GM12878 (cell line): Measurements from ENCODE around the gene ZDHHC18. TPM values are rescaled to one million over a fixed set of nuclear protein-coding genes. Genes with fewer than 3 reads are reported as not detected.

Experiments
- ASH2L ChIP-seq: fragments of 300-600, 200-600 bp; sonication (generic); IDR thresholded peaks from 2 replicates; pipeline ENCODE4 v1.6.1; 2017; ENCODE audit warnings: low read depth, mild to moderate bottlenecking, borderline replicate concordance
- CBFB ChIP-seq: IDR thresholded peaks from 2 replicates; pipeline ENCODE4 v1.6.1; 2016; ENCODE audit warnings: antibody characterized with exemption, low read depth
- CHD2 ChIP-seq: IDR thresholded peaks from 2 replicates; pipeline ENCODE4 v1.6.1; 2011; ENCODE audit warnings: low read depth, low read length, improper control_type of control experiment, borderline replicate concordance
- CREB1 ChIP-seq: IDR thresholded peaks from 2 replicates; pipeline ENCODE4 v1.6.1; 2012; ENCODE audit warnings: low read depth, mild to moderate bottlenecking, inconsistent platforms
- HCFC1 ChIP-seq: fragments of 150-350 bp; IDR thresholded peaks from 2 replicates; pipeline ENCODE4 v1.6.1; 2014; ENCODE audit warnings: low read length
- JUND ChIP-seq: IDR thresholded peaks from 2 replicates; pipeline ENCODE4 v1.6.1; 2012; ENCODE audit warnings: low read depth, mild to moderate bottlenecking, low read length, improper control_type of control experiment, moderate library complexity
- LARP7 ChIP-seq: fragments of 450-650 bp; IDR thresholded peaks from 2 replicates; pipeline ENCODE4 v1.6.1; 2017; ENCODE audit warnings: mild to moderate bottlenecking
- MYB ChIP-seq: fragments of 150-350 bp; IDR thresholded peaks from 2 replicates; pipeline ENCODE4 v1.6.1; 2014; ENCODE audit warnings: mild to moderate bottlenecking, low read depth, low read length, borderline replicate concordance
- NFIC ChIP-seq: IDR thresholded peaks from 2 replicates; pipeline ENCODE4 v1.6.1; 2012; ENCODE audit warnings: low read depth, mild to moderate bottlenecking, inconsistent platforms, low read length, moderate library complexity
- POLR2AphosphoS5 ChIP-seq: IDR thresholded peaks from 2 replicates; pipeline ENCODE4 v1.6.1; 2011; ENCODE audit warnings: mild to moderate bottlenecking, low read length, inconsistent platforms
- ZBED1 ChIP-seq: IDR thresholded peaks from 2 replicates; pipeline ENCODE4 v1.6.1; 2016; ENCODE audit warnings: borderline replicate concordance
- polyA plus RNA-seq, 11 experiments: library from polyadenylated mRNA; depleted of rRNA in 4 of 11; unstranded in 6 of 11; stranded (reverse) in 5 of 11; fragments of >200 nt; fragmentation: Nextera tagmentation in 4 of 11; fragmentation: Illumina TruSeq in 1 of 11; extraction: Ambion mirVana in 4 of 11; extraction: Trizol in 1 of 11; gene quantifications; 1 replicate in 1 of 11; 2 replicates in 10 of 11; pipeline versions ENCODE4 v1.2.1 to v1.2.3, GENCODE V29; 2011 to 2016; ENCODE audit warnings: inconsistent platforms in 2 of 11, missing spikeins in 2 of 11, low read depth in 1 of 11
- total RNA-seq, 4 experiments: library from RNA; depleted of rRNA in 3 of 4; stranded (reverse); fragments of >200 nt in 3 of 4; fragmentation: Illumina TruSeq in 1 of 4; extraction: Trizol in 1 of 4; gene quantifications; 2 replicates each; pipeline versions ENCODE4 v1.2.1 to v1.2.3, GENCODE V29; 2013 to 2021
- TF ChIP-seq, protein P1 (sequence below): IDR thresholded peaks from 2 replicates; pipeline ENCODE4 v1.6.1; 2012; ENCODE audit warnings: improper control_type of control experiment, low read depth, low read length; ENCODE audit not compliant: insufficient replicate concordance
- TF ChIP-seq, protein P2 (sequence below): fragments of 450-650 bp; conservative IDR thresholded peaks from 2 replicates; pipeline ENCODE4 v1.6.1; 2017; ENCODE audit warnings: mild to moderate bottlenecking, moderate library complexity
- TF ChIP-seq, protein P3 (sequence below): fragments of 450-650 bp; formaldehyde crosslinking; IDR thresholded peaks from 2 replicates; pipeline ENCODE4 v1.4.0; 2020; ENCODE audit warnings: mild to moderate bottlenecking, moderate library complexity
- TF ChIP-seq, protein P4 (sequence below): fragments of 450-650 bp; IDR thresholded peaks from 2 replicates; pipeline ENCODE4 v1.6.1; 2016; ENCODE audit warnings: mild to moderate bottlenecking

The ZDHHC18 gene
- total and polyA plus RNA-seq, 10 of the 15 experiments (the other 5 are each of a cell fraction or from before 2014, with no cell fraction given), result 0.40 to 81.2 (median 21.3) TPM

DNA sequence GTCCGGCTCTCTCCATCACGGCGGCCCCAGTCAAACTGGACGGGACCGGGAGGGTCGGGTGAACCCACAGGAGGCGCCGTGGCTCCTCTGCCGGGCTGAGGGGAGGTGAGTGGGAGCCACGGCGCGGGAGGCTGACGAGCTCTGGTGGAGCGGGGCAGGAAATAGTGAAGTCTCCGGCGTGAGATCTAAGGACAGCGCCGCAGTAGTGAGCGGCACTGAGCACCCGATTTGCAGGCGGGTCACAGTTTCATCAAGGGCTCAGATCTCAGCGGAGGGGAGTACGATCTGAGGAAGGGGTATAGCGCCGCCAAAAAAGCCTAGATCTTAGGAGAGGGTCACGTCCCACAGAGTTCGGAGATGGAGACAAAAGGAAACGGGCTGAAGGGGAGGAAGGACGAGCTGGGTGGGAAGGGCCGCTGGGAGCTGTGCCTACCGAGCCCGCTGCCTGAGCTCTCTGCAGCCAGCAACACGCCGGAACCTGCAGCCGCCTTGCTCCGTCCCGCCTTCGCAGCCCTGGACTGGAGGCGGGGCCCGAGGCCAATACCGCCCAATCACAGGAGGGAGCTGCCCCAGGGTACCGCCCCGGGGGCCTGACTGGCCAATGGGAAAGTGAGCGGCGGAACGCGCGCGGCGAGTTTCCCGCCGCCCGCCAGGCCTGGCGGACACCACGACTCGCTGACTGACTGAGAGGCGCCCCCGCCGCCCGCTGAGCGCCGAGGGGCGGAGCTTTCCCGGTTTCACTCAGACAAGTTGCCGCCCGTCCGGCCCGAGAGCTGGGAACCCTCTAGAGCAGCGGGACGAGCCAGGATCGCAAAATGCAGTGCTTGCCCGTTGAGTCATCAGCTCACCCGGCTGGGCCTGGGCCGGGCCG lies 38.4 kb downstream of the ZDHHC18 start (continued):
- TF ChIP-seq, protein P1, sequence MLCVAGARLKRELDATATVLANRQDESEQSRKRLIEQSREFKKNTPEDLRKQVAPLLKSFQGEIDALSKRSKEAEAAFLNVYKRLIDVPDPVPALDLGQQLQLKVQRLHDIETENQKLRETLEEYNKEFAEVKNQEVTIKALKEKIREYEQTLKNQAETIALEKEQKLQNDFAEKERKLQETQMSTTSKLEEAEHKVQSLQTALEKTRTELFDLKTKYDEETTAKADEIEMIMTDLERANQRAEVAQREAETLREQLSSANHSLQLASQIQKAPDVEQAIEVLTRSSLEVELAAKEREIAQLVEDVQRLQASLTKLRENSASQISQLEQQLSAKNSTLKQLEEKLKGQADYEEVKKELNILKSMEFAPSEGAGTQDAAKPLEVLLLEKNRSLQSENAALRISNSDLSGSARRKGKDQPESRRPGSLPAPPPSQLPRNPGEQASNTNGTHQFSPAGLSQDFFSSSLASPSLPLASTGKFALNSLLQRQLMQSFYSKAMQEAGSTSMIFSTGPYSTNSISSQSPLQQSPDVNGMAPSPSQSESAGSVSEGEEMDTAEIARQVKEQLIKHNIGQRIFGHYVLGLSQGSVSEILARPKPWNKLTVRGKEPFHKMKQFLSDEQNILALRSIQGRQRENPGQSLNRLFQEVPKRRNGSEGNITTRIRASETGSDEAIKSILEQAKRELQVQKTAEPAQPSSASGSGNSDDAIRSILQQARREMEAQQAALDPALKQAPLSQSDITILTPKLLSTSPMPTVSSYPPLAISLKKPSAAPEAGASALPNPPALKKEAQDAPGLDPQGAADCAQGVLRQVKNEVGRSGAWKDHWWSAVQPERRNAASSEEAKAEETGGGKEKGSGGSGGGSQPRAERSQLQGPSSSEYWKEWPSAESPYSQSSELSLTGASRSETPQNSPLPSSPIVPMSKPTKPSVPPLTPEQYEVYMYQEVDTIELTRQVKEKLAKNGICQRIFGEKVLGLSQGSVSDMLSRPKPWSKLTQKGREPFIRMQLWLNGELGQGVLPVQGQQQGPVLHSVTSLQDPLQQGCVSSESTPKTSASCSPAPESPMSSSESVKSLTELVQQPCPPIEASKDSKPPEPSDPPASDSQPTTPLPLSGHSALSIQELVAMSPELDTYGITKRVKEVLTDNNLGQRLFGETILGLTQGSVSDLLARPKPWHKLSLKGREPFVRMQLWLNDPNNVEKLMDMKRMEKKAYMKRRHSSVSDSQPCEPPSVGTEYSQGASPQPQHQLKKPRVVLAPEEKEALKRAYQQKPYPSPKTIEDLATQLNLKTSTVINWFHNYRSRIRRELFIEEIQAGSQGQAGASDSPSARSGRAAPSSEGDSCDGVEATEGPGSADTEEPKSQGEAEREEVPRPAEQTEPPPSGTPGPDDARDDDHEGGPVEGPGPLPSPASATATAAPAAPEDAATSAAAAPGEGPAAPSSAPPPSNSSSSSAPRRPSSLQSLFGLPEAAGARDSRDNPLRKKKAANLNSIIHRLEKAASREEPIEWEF, result no peak
- TF ChIP-seq ZBED1 (no peak), CBFB (0 out of 2 replicates have a peak, but pooled peaks have one; percentile 69), JUND (no peak), ASH2L (no peak), HCFC1 (no peak; the same call in 1 of the 2 replicates), MYB (no peak), CHD2 (peak; percentile 93), LARP7 (peak; percentile 69), CREB1 (peak; percentile 59; the same call in 1 of the 2 replicates), NFIC (no peak), POLR2AphosphoS5 (peak; percentile 95)
- TF ChIP-seq, protein P2, sequence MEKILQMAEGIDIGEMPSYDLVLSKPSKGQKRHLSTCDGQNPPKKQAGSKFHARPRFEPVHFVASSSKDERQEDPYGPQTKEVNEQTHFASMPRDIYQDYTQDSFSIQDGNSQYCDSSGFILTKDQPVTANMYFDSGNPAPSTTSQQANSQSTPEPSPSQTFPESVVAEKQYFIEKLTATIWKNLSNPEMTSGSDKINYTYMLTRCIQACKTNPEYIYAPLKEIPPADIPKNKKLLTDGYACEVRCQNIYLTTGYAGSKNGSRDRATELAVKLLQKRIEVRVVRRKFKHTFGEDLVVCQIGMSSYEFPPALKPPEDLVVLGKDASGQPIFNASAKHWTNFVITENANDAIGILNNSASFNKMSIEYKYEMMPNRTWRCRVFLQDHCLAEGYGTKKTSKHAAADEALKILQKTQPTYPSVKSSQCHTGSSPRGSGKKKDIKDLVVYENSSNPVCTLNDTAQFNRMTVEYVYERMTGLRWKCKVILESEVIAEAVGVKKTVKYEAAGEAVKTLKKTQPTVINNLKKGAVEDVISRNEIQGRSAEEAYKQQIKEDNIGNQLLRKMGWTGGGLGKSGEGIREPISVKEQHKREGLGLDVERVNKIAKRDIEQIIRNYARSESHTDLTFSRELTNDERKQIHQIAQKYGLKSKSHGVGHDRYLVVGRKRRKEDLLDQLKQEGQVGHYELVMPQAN, result peak; percentile 39
- TF ChIP-seq, protein P3, sequence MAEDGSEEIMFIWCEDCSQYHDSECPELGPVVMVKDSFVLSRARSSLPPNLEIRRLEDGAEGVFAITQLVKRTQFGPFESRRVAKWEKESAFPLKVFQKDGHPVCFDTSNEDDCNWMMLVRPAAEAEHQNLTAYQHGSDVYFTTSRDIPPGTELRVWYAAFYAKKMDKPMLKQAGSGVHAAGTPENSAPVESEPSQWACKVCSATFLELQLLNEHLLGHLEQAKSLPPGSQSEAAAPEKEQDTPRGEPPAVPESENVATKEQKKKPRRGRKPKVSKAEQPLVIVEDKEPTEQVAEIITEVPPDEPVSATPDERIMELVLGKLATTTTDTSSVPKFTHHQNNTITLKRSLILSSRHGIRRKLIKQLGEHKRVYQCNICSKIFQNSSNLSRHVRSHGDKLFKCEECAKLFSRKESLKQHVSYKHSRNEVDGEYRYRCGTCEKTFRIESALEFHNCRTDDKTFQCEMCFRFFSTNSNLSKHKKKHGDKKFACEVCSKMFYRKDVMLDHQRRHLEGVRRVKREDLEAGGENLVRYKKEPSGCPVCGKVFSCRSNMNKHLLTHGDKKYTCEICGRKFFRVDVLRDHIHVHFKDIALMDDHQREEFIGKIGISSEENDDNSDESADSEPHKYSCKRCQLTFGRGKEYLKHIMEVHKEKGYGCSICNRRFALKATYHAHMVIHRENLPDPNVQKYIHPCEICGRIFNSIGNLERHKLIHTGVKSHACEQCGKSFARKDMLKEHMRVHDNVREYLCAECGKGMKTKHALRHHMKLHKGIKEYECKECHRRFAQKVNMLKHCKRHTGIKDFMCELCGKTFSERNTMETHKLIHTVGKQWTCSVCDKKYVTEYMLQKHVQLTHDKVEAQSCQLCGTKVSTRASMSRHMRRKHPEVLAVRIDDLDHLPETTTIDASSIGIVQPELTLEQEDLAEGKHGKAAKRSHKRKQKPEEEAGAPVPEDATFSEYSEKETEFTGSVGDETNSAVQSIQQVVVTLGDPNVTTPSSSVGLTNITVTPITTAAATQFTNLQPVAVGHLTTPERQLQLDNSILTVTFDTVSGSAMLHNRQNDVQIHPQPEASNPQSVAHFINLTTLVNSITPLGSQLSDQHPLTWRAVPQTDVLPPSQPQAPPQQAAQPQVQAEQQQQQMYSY (CRISPR knock-in tag), result no peak
- TF ChIP-seq, protein P4, sequence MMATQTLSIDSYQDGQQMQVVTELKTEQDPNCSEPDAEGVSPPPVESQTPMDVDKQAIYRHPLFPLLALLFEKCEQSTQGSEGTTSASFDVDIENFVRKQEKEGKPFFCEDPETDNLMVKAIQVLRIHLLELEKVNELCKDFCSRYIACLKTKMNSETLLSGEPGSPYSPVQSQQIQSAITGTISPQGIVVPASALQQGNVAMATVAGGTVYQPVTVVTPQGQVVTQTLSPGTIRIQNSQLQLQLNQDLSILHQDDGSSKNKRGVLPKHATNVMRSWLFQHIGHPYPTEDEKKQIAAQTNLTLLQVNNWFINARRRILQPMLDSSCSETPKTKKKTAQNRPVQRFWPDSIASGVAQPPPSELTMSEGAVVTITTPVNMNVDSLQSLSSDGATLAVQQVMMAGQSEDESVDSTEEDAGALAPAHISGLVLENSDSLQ, result peak; percentile 94
